Measurements from ENCODE around the gene TAF1C. TPM values are rescaled to one million over a fixed set of nuclear protein-coding genes. Genes with fewer than 3 reads are reported as not detected.

TAF1C gene
- total and polyA plus RNA-seq, 7 donors = 5.4 to 49.0 (median 20.7) TPM

GRCh38 chr16:84174396-84174795 lies 12.5 kb downstream of the TAF1C start:
- Histone ChIP-seq H3K27ac (no peak overlapping the region), H3K27me3 (no peaks in the 10 kb centered on the region), H3K4me3 (no peak overlapping the region), H3K4me1 (peaks cover 0 to 36% (median 29%) of the 10 kb centered on the region in 4 donors), H3K9me3 (no peaks in the 10 kb centered on the region), H3K36me3 (peaks cover 1 to 11% (median 4%) of the 10 kb centered on the region in 4 donors)
- no peak for TF ChIP-seq CTCF (IDR thresholded peaks at IDR 0.05)
- no peak for TF ChIP-seq EP300 (IDR thresholded peaks at IDR 0.05)
- no peak for TF ChIP-seq POLR2A (IDR thresholded peaks at IDR 0.05)
- no peak for TF ChIP-seq POLR2AphosphoS5 (IDR thresholded peaks at IDR 0.05)
- intact Hi-C loops (cut with DNase I) = no loop called here
- 82 to 85% methylated on average over 11 of the region's 11 CpGs for WGBS, 2 donors
- DNase-seq = no peak

GRCh38 chr16:84169765-84170310 lies 17.0 kb downstream of the TAF1C start:
- DNase-seq = no peak
- intact Hi-C loops (cut with DNase I) = no loop called here

GRCh38 chr16:84166796-84167695 lies 19.8 kb downstream of the TAF1C start:
- DNase-seq = no peak
- whole genome bisulfite sequencing, 2 donors = 72 to 74% methylated on average over 13 of the region's 13 CpGs

More at GRCh38 chr16:84169765-84170310, 17.0 kb downstream of the TAF1C start:
- TF ChIP-seq POLR2A (IDR thresholded peaks at IDR 0.05) (no peak), POLR2AphosphoS5 (IDR thresholded peaks at IDR 0.05) (no peak), CTCF (IDR thresholded peaks at IDR 0.05) (no peak), EP300 (IDR thresholded peaks at IDR 0.05) (no peak)
- Histone ChIP-seq H3K27ac (no peak overlapping the region), H3K36me3 (no peaks in the 10 kb centered on the region), H3K27me3 (peaks cover 0 to 16% (median 0%) of the 10 kb centered on the region in 3 donors), H3K4me3 (no peak overlapping the region), H3K9me3 (no peaks in the 10 kb centered on the region), H3K4me1 (no peaks in the 10 kb centered on the region)
- WGBS, 2 donors = 83% methylated on average over 11 of the region's 11 CpGs

GRCh38 chr16:84165746-84166145 lies 21.1 kb downstream of the TAF1C start:
- DNase-seq = no peak
- WGBS, 2 donors = 89 to 96% methylated on average over 7 of the region's 7 CpGs
- Histone ChIP-seq H3K36me3 (no peaks in the 10 kb centered on the region), H3K27me3 (peaks cover 0 to 23% (median 0%) of the 10 kb centered on the region in 3 donors), H3K4me3 (no peak overlapping the region), H3K4me1 (no peaks in the 10 kb centered on the region), H3K9me3 (no peaks in the 10 kb centered on the region), H3K27ac (no peak overlapping the region)
- intact Hi-C loops (cut with DNase I) = no loop called here
- no peak for TF ChIP-seq POLR2A (IDR thresholded peaks at IDR 0.05)
- no peak for TF ChIP-seq POLR2AphosphoS5 (IDR thresholded peaks at IDR 0.05)
- TF ChIP-seq CTCF (IDR thresholded peaks at IDR 0.05) = no peak
- TF ChIP-seq EP300 (IDR thresholded peaks at IDR 0.05) = no peak

More at GRCh38 chr16:84166796-84167695, 19.8 kb downstream of the TAF1C start:
- Histone ChIP-seq H3K36me3 (no peaks in the 10 kb centered on the region), H3K9me3 (no peaks in the 10 kb centered on the region), H3K4me1 (no peaks in the 10 kb centered on the region), H3K27ac (no peak overlapping the region), H3K27me3 (peaks cover 0 to 16% (median 0%) of the 10 kb centered on the region in 3 donors), H3K4me3 (no peak overlapping the region)
- no peak for TF ChIP-seq POLR2A (IDR thresholded peaks at IDR 0.05)
- TF ChIP-seq CTCF (IDR thresholded peaks at IDR 0.05) = no peak
- no peak for TF ChIP-seq EP300 (IDR thresholded peaks at IDR 0.05)
- no peak for TF ChIP-seq POLR2AphosphoS5 (IDR thresholded peaks at IDR 0.05)
- intact Hi-C loops (cut with DNase I) = no loop called here

All from sigmoid colon (tissue), 7 donors.